OCI-LY7 (cell line): ENCODE data around the gene SLC30A4. TPM values are rescaled to one million over a fixed set of nuclear protein-coding genes. Genes with fewer than 3 reads are reported as not detected.

Source experiments
- BruUV-seq: library from RNA; stranded (reverse); fragments of 400-500 nt; replicated peaks from 2 replicates; lab custom pipeline; 2021; lab: Mats Ljungman, UMichigan
- CTCF ChIA-PET: fragments of 300-600 bp; sonication (Branson Sonifier 250); formaldehyde crosslinking; loops from one replicate; lab custom pipeline; 2022; ENCODE audit warnings: antibody characterized with exemption; ENCODE audit not compliant: unreplicated experiment; lab: Charles Lee
- POLR2A ChIA-PET: fragments of 300-600 bp; sonication (Branson Sonifier 250); formaldehyde crosslinking; loops from one replicate; lab custom pipeline; 2022; ENCODE audit warnings: antibody characterized with exemption; lab: Charles Lee
- DNase-seq: peaks from one replicate; pipeline ENCODE4 v3.0.0-alpha.2; 2015; ENCODE audit warnings: low spot score
- H2AFZ ChIP-seq: fragments of 200-600 bp; sonication (generic), shearing (Covaris generic); 2 replicates; pipeline ENCODE4 v1.6.1; 2014; ENCODE audit warnings: mild to moderate bottlenecking, antibody characterized with exemption, low read length, moderate library complexity
- H3K27ac ChIP-seq: fragments of 200-600 bp; sonication (generic); 2 replicates; pipeline ENCODE4 v1.5.1; 2014; ENCODE audit warnings: mixed run types, low read depth, mild to moderate bottlenecking, moderate library complexity, low read length, inconsistent platforms; ENCODE audit not compliant: poor library complexity, severe bottlenecking
- H3K36me3 ChIP-seq: fragments of 200-600 bp; sonication (generic); 2 replicates; pipeline ENCODE4 v1.6.1; 2014; ENCODE audit warnings: mild to moderate bottlenecking, antibody characterized with exemption, low read length, moderate library complexity, mixed read lengths; ENCODE audit not compliant: insufficient read depth
- H3K4me1 ChIP-seq: fragments of 200-600 bp; sonication (generic); 2 replicates; pipeline ENCODE4 v1.5.1; 2014; ENCODE audit warnings: mild to moderate bottlenecking, low read length; ENCODE audit not compliant: insufficient read depth, poor library complexity, severe bottlenecking
- H3K4me2 ChIP-seq: fragments of 200-600 bp; sonication (generic); 2 replicates; pipeline ENCODE4 v1.6.1; 2014; ENCODE audit warnings: mild to moderate bottlenecking, low read length
- H3K4me3 ChIP-seq: fragments of 200-600 bp; sonication (generic); 2 replicates; pipeline ENCODE4 v1.5.1; 2014; ENCODE audit warnings: mild to moderate bottlenecking, low read depth, low read length; ENCODE audit not compliant: poor library complexity, severe bottlenecking
- H3K79me2 ChIP-seq: fragments of 200-600 bp; sonication (generic); 2 replicates; pipeline ENCODE4 v1.6.1; 2016; ENCODE audit warnings: low read depth, mild to moderate bottlenecking, low read length, moderate library complexity, mixed read lengths; ENCODE audit not compliant: insufficient read depth
- H3K9me2 ChIP-seq: fragments of 200-600 bp; sonication (generic); 2 replicates; pipeline ENCODE4 v1.6.1; 2016; ENCODE audit warnings: mild to moderate bottlenecking, low read length, mixed read lengths; ENCODE audit not compliant: insufficient read depth
- H3K9me3 ChIP-seq: fragments of 200-600 bp; sonication (generic); 2 replicates; pipeline ENCODE4 v1.6.1; 2014; ENCODE audit warnings: mild to moderate bottlenecking, mixed run types, low read length, mixed read lengths
- H4K20me1 ChIP-seq: fragments of 200-600 bp; sonication (generic); 2 replicates; pipeline ENCODE4 v1.6.1; 2014; ENCODE audit warnings: mild to moderate bottlenecking, antibody characterized with exemption, low read length, moderate library complexity, mixed read lengths; ENCODE audit not compliant: insufficient read depth
- EZH2phosphoT487 ChIP-seq: fragments of 200-600 bp; sonication (generic); IDR thresholded peaks from 2 replicates; pipeline ENCODE4 v1.6.1; 2018; ENCODE audit warnings: low read depth, borderline replicate concordance, mild to moderate bottlenecking, mixed run types, antibody characterized with exemption, low read length, moderate library complexity, mixed read lengths
- intact Hi-C: fragments of 100-400 bp; cut with micrococcal nuclease; formaldehyde crosslinking; loops from one replicate; pipeline ENCODE4 v1.10.0; 2022; ENCODE audit not compliant: unreplicated experiment
- total RNA-seq, 2 experiments: library from RNA; depleted of rRNA in 1 of 2; stranded (reverse); fragments of >200 nt in 1 of 2; shearing (Covaris generic) in 1 of 2; gene quantifications; 2 replicates each; pipeline ENCODE4 v1.2.3, GENCODE V29; 2014 to 2022
- TF ChIP-seq, protein P1 (sequence below): fragments of 200-600 bp; sonication (generic); conservative IDR thresholded peaks from 2 replicates; pipeline ENCODE4 v1.5.1; 2014; ENCODE audit warnings: mild to moderate bottlenecking, antibody characterized with exemption, low read length, moderate library complexity, mixed read lengths

Gene SLC30A4
- total RNA-seq, 2 experiments from 2014 or later, result 0.13 to 3.5 TPM

DNA sequence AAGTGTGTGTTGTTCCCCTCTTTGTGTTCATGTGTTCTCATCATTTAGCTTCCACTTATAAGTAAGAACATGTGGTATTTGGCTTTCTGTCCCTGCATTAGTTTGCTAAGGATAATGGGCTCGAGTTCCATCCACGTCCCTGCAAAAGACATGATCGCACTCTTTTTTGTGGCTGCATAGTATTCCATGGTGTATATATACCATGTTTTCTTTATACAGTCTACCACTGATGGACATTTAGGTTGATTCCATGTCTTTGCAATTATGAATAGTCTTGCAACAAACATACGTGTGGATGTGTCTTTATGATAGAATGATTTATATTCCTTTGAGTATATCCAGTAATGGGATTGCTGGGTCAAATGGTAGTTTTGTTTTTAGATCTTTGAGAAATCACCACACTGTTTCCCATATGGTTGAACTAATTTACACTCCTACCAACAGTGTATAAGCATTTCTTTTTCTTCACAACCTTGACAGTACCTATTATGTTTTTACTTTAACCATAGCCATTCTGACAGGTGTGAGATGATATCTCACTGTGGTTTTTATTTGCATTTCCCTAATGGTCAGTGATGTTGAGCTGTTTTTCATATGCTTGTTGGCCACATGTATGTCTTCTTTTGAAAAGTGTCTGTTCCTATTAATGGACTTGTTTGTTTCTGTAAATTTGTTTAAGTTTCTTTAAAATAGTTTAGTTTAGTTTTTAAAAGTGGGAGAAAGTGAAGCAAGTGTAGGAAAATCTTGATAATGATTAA is 21.9 kb upstream of the SLC30A4 start:
- H3K36me3 ChIP-seq, result no peaks in the 10 kb centered on the region
- H3K27ac ChIP-seq, result peak overlapping the region; percentile 46
- CTCF ChIA-PET, result no interaction called here
- H3K9me2 ChIP-seq, result no peaks in the 10 kb centered on the region
- TF ChIP-seq, protein P1, sequence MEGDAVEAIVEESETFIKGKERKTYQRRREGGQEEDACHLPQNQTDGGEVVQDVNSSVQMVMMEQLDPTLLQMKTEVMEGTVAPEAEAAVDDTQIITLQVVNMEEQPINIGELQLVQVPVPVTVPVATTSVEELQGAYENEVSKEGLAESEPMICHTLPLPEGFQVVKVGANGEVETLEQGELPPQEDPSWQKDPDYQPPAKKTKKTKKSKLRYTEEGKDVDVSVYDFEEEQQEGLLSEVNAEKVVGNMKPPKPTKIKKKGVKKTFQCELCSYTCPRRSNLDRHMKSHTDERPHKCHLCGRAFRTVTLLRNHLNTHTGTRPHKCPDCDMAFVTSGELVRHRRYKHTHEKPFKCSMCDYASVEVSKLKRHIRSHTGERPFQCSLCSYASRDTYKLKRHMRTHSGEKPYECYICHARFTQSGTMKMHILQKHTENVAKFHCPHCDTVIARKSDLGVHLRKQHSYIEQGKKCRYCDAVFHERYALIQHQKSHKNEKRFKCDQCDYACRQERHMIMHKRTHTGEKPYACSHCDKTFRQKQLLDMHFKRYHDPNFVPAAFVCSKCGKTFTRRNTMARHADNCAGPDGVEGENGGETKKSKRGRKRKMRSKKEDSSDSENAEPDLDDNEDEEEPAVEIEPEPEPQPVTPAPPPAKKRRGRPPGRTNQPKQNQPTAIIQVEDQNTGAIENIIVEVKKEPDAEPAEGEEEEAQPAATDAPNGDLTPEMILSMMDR, result no peak
- TF ChIP-seq EZH2phosphoT487, result no peak
- peak overlapping the region; percentile 56; the same call in 1 of the 2 replicates for H2AFZ ChIP-seq
- peaks cover 29% of the 10 kb centered on the region for H3K4me1 ChIP-seq
- H3K4me3 ChIP-seq, result no peak overlapping the region
- H3K79me2 ChIP-seq, result no peaks in the 10 kb centered on the region
- POLR2A ChIA-PET, result interaction anchor here (0.6 to 1.0 kb wide), 5 partner anchors 8 to 346 kb away, joined by 3 to 5 read pairs (median 3); partner anchors contain the start of gene BLOC1S6
- H3K4me2 ChIP-seq, result peak overlapping the region; percentile 52
- BruUV-seq, result no TSS peak
- intact Hi-C loops, result no loop called here
- H3K9me3 ChIP-seq, result no peaks in the 10 kb centered on the region
- DNase-seq, result peak; percentile 18
- H4K20me1 ChIP-seq, result no peaks in the 10 kb centered on the region

DNA sequence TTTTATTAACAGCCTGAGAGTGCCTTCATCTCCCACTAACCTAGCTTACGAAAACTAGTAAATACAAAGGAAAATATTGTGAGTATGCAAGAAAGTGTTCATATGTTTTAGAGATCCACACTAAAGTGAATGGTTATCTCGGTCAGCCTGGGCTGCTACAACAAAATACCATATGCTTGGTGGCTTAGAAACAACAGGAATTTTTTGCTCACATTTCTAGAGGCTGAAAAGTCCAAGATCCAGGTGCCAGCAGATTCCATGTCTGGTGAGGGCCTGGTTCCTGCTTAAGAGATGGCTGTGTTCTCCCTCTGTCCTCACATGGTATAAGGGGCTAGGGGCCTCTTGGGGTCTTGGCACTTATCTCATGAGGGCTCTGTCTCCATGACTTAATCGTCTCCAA is 20.5 kb upstream of the SLC30A4 start:
- intact Hi-C loops, result no loop called here
- Histone ChIP-seq H3K27ac (no peak overlapping the region), H3K4me3 (no peak overlapping the region), H3K4me1 (peaks cover 29% of the 10 kb centered on the region), H3K9me2 (no peaks in the 10 kb centered on the region), H4K20me1 (no peaks in the 10 kb centered on the region), H3K36me3 (no peaks in the 10 kb centered on the region), H2AFZ (peak overlapping the region; percentile 79), H3K4me2 (no peak overlapping the region), H3K9me3 (no peaks in the 10 kb centered on the region), H3K79me2 (no peaks in the 10 kb centered on the region)
- no peak for TF ChIP-seq EZH2phosphoT487
- TF ChIP-seq, protein P1, result no peak
- BruUV-seq, result no TSS peak
- POLR2A ChIA-PET, result no interaction called here
- CTCF ChIA-PET, result no interaction called here
- no peak for DNase-seq

DNA sequence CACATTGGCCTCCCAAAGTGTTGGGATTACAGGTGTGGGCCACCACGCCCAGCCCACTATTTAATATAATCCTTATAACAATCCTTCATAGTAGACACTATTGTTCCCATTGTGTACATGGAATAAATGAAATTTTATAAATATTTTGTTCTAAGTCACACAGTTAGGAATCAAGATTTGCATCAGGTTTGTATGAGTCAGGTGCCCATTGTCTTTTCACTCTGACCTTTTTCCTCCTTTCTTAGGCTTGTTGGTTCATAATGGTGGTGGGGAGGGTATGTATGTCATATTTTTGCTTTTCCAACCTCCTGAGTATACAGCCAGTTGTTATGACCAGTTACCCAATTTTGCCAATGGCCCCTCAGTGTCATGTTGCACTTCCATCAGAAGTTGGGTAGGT is 18.0 kb upstream of the SLC30A4 start:
- H3K36me3 ChIP-seq, result no peaks in the 10 kb centered on the region
- no peak overlapping the region for H3K4me3 ChIP-seq
- TF ChIP-seq, protein P1, result no peak
- H3K9me3 ChIP-seq, result no peaks in the 10 kb centered on the region
- DNase-seq, result no peak
- H3K4me1 ChIP-seq, result peaks cover 21% of the 10 kb centered on the region
- H3K9me2 ChIP-seq, result no peaks in the 10 kb centered on the region
- no peak overlapping the region for H2AFZ ChIP-seq
- ChIA-PET POLR2A (interaction anchor here (0.8 kb wide), 1 partner anchor 9 kb away, joined by 3 read pairs; no protein-coding TSS in a partner anchor), CTCF (no interaction called here)
- no TSS peak for BruUV-seq
- no peaks in the 10 kb centered on the region for H4K20me1 ChIP-seq
- no peak overlapping the region for H3K27ac ChIP-seq
- H3K4me2 ChIP-seq, result no peak overlapping the region
- intact Hi-C loops, result no loop called here
- no peaks in the 10 kb centered on the region for H3K79me2 ChIP-seq
